T-helper 2 cell treated with Interferon-gamma antibody and Interleukin-4, amounts not matched to agents 100 ng/mL and 5 ng/mL, for 36 hours (primary cell): ENCODE data around the gene CD59. TPM values are rescaled to one million over a fixed set of nuclear protein-coding genes. Genes with fewer than 3 reads are reported as not detected.

Experiments
- intact Hi-C: fragments of 100-400 bp; cut with micrococcal nuclease; formaldehyde crosslinking; loops from one replicate; pipeline ENCODE4 v1.15.1; 2023
- total RNA-seq: library from RNA; stranded (reverse); gene quantifications from 2 replicates; pipeline ENCODE4 v1.2.3, GENCODE V29; 2022

Gene CD59
- total RNA-seq, 1 donor from 2014 or later: 125 TPM

- intact Hi-C loops: loop anchor here (10.0 kb wide), 1 partner anchor 105 kb away; no protein-coding TSS in a partner anchor
Observed at GRCh38 chr11:33719587-33719986, 16.6 kb downstream of the CD59 start.

GRCh38 chr11:33718440-33718839 lies 17.8 kb downstream of the CD59 start:
- intact Hi-C loops: loop anchor here (10.0 kb wide), 1 partner anchor 106 kb away; no protein-coding TSS in a partner anchor

- intact Hi-C loops: loop anchor here (2.0 to 10.0 kb wide), 2 partner anchors 27 to 109 kb away; no protein-coding TSS in a partner anchor
Observed at GRCh38 chr11:33716243-33716642, 20.0 kb downstream of the CD59 start.

GRCh38 chr11:33713856-33714398 lies 22.3 kb downstream of the CD59 start:
- intact Hi-C loops: loop anchor here (10.0 kb wide), 1 partner anchor 111 kb away; no protein-coding TSS in a partner anchor

GRCh38 chr11:33713151-33713855 lies 22.9 kb downstream of the CD59 start:
- intact Hi-C loops: loop anchor here (10.0 kb wide), 1 partner anchor 111 kb away; no protein-coding TSS in a partner anchor

GRCh38 chr11:33712436-33712835 lies 23.8 kb downstream of the CD59 start:
- intact Hi-C loops: loop anchor here (10.0 kb wide), 1 partner anchor 112 kb away; no protein-coding TSS in a partner anchor

GRCh38 chr11:33709466-33709865 lies 26.8 kb downstream of the CD59 start:
- intact Hi-C loops: loop anchor here (10.0 kb wide), 1 partner anchor 525 kb away; no protein-coding TSS in a partner anchor

- intact Hi-C loops: loop anchor here (10.0 kb wide), 1 partner anchor 526 kb away; no protein-coding TSS in a partner anchor
Observed at GRCh38 chr11:33708985-33709384, 27.2 kb downstream of the CD59 start.

- intact Hi-C loops: loop anchor here (10.0 kb wide), 1 partner anchor 527 kb away; no protein-coding TSS in a partner anchor
Observed at GRCh38 chr11:33707831-33708230, 28.4 kb downstream of the CD59 start.

GRCh38 chr11:33706966-33707365 lies 29.3 kb downstream of the CD59 start:
- intact Hi-C loops: loop anchor here (10.0 kb wide), 1 partner anchor 528 kb away; no protein-coding TSS in a partner anchor

GRCh38 chr11:33706546-33706945 lies 29.7 kb downstream of the CD59 start:
- intact Hi-C loops: loop anchor here (10.0 kb wide), 1 partner anchor 528 kb away; no protein-coding TSS in a partner anchor

- intact Hi-C loops: loop anchor here (10.0 kb wide), 1 partner anchor 530 kb away; no protein-coding TSS in a partner anchor
Observed at GRCh38 chr11:33704240-33705002, 31.8 kb downstream of the CD59 start.

- intact Hi-C loops: loop anchor here (10.0 kb wide), 1 partner anchor 531 kb away; no protein-coding TSS in a partner anchor
Observed at GRCh38 chr11:33703788-33704187, 32.4 kb downstream of the CD59 start.

- intact Hi-C loops: loop anchor here (10.0 kb wide), 1 partner anchor 532 kb away; no protein-coding TSS in a partner anchor
Observed at GRCh38 chr11:33703234-33703633, 33.0 kb downstream of the CD59 start.

GRCh38 chr11:33701302-33702230 lies 34.7 kb downstream of the CD59 start:
- intact Hi-C loops: loop anchor here (2.0 to 10.0 kb wide), 2 partner anchors 533 to 541 kb away; partner anchors contain the start of gene CSTF3

- intact Hi-C loops: loop anchor here (1.0 to 10.0 kb wide), 6 partner anchors 35 to 540 kb away; partner anchors contain the start of genes CAPRIN1, CSTF3, FBXO3 and HIPK3
Observed at GRCh38 chr11:33700502-33701271, 35.5 kb downstream of the CD59 start, which contains the start of gene C11orf91. TSS of gene C11orf91 (minus strand) at chr11:33700826. CDS start at chr11:33700740, 86 bp downstream.

GRCh38 chr11:33700063-33700501 lies 36.1 kb downstream of the CD59 start:
- intact Hi-C loops: loop anchor here (1.0 to 10.0 kb wide), 6 partner anchors 35 to 539 kb away; partner anchors contain the start of genes CAPRIN1, CSTF3, FBXO3 and HIPK3

GRCh38 chr11:33699515-33700062 lies 36.6 kb downstream of the CD59 start:
- intact Hi-C loops: loop anchor here (1.0 to 10.0 kb wide), 6 partner anchors 36 to 539 kb away; partner anchors contain the start of genes CAPRIN1, CSTF3, FBXO3 and HIPK3
